Nephron progenitor cell (in vitro differentiated cells): ENCODE measurements around the gene MMP25.
"Not testable (repeated sequence)": the region's sequence is repeated elsewhere in the genome, so short reads cannot be mapped to it uniquely, and the experiment has no call there.

Experiments
- DNase-seq: peaks from one replicate; pipeline ENCODE4 v3.0.0; 2021
- H3K27ac Mint-ChIP-seq: 2 replicates; pipeline ENCODE4 v1.8.0; 2021; ENCODE audit warnings: mild to moderate bottlenecking, moderate library complexity, mixed read lengths
- H3K27me3 Mint-ChIP-seq: 2 replicates; pipeline ENCODE4 v1.8.0; 2021; ENCODE audit warnings: mild to moderate bottlenecking, low read depth, mixed read lengths; ENCODE audit not compliant: poor library complexity
- H3K36me3 Mint-ChIP-seq: 2 replicates; pipeline ENCODE4 v1.8.0; 2021; ENCODE audit warnings: low read depth, mixed read lengths
- H3K4me1 Mint-ChIP-seq: 2 replicates; pipeline ENCODE4 v1.8.0; 2021; ENCODE audit warnings: mixed read lengths
- H3K4me3 Mint-ChIP-seq: 2 replicates; pipeline ENCODE4 v1.8.0; 2021; ENCODE audit warnings: mild to moderate bottlenecking, moderate library complexity, mixed read lengths
- H3K9me3 Mint-ChIP-seq: 2 replicates; pipeline ENCODE4 v1.8.0; 2021; ENCODE audit warnings: mild to moderate bottlenecking, moderate library complexity, mixed read lengths
- CTCF ChIP-seq: fragments of 200-600 bp; sonication (generic); IDR thresholded peaks from 2 replicates; pipeline ENCODE4 v1.5.0; 2021; ENCODE audit warnings: antibody characterized with exemption

The MMP25 gene

GRCh38 chr16:3071655-3072054 is 25.3 kb downstream of the MMP25 start:
- H3K4me3 Mint-ChIP-seq: no peak overlapping the region
- H3K36me3 Mint-ChIP-seq: no peaks in the 10 kb centered on the region
- no peak for TF ChIP-seq CTCF
- DNase-seq: no peak
- H3K4me1 Mint-ChIP-seq: peaks cover 54% of the 10 kb centered on the region
- H3K27me3 Mint-ChIP-seq: peaks cover 20% of the 10 kb centered on the region
- H3K9me3 Mint-ChIP-seq: no peaks in the 10 kb centered on the region
- H3K27ac Mint-ChIP-seq: peak overlapping the region; percentile 24

GRCh38 chr16:3072148-3072547 is 25.8 kb downstream of the MMP25 start:
- not testable (repeated sequence) for H3K9me3 Mint-ChIP-seq, H3K27ac Mint-ChIP-seq, DNase-seq, H3K4me3 Mint-ChIP-seq, H3K36me3 Mint-ChIP-seq
- peaks cover 50% of the 10 kb centered on the region for H3K4me1 Mint-ChIP-seq
- H3K27me3 Mint-ChIP-seq: peaks cover 22% of the 10 kb centered on the region

GRCh38 chr16:3072576-3073263 is 26.4 kb downstream of the MMP25 start:
- not testable (repeated sequence) for H3K36me3 Mint-ChIP-seq, H3K27ac Mint-ChIP-seq, H3K4me3 Mint-ChIP-seq, H3K9me3 Mint-ChIP-seq, DNase-seq
- peaks cover 22% of the 10 kb centered on the region for H3K27me3 Mint-ChIP-seq
- peaks cover 48% of the 10 kb centered on the region for H3K4me1 Mint-ChIP-seq

GRCh38 chr16:3073448-3073847 is 27.1 kb downstream of the MMP25 start:
- no peaks in the 10 kb centered on the region for H3K9me3 Mint-ChIP-seq
- H3K4me1 Mint-ChIP-seq: peaks cover 48% of the 10 kb centered on the region
- H3K4me3 Mint-ChIP-seq: no peak overlapping the region
- no peak for DNase-seq
- peaks cover 22% of the 10 kb centered on the region for H3K27me3 Mint-ChIP-seq
- no peak for TF ChIP-seq CTCF
- H3K27ac Mint-ChIP-seq: no peak overlapping the region
- H3K36me3 Mint-ChIP-seq: no peaks in the 10 kb centered on the region

- Mint-ChIP-seq H3K9me3 (no peaks in the 10 kb centered on the region), H3K27ac (no peak overlapping the region), H3K4me3 (no peak overlapping the region), H3K4me1 (peaks cover 41% of the 10 kb centered on the region), H3K27me3 (peaks cover 24% of the 10 kb centered on the region), H3K36me3 (no peaks in the 10 kb centered on the region)
- TF ChIP-seq CTCF: no peak
- DNase-seq: no peak
These were observed 28.6 kb downstream of the MMP25 start for GRCh38 chr16:3074860-3075522.

GRCh38 chr16:3075523-3075915 is 29.2 kb downstream of the MMP25 start:
- H3K4me3 Mint-ChIP-seq: no peak overlapping the region
- H3K9me3 Mint-ChIP-seq: no peaks in the 10 kb centered on the region
- H3K4me1 Mint-ChIP-seq: peaks cover 41% of the 10 kb centered on the region
- H3K36me3 Mint-ChIP-seq: no peaks in the 10 kb centered on the region
- TF ChIP-seq CTCF: no peak
- DNase-seq: no peak
- H3K27ac Mint-ChIP-seq: no peak overlapping the region
- peaks cover 24% of the 10 kb centered on the region for H3K27me3 Mint-ChIP-seq

GRCh38 chr16:3075946-3076345 is 29.6 kb downstream of the MMP25 start:
- Mint-ChIP-seq H3K27me3 (peaks cover 24% of the 10 kb centered on the region), H3K4me1 (peaks cover 45% of the 10 kb centered on the region)
- not testable (repeated sequence) for H3K4me3 Mint-ChIP-seq, DNase-seq, H3K9me3 Mint-ChIP-seq, H3K27ac Mint-ChIP-seq, H3K36me3 Mint-ChIP-seq
